Astrocyte of the hippocampus (primary cell): Measurements from ENCODE around the gene OR2T27.
"Not testable (repeated sequence)": the region's sequence is repeated elsewhere in the genome, so short reads cannot be mapped to it uniquely, and the experiment has no call there.

Experiments used
- DNase-seq: peaks from one replicate; pipeline ENCODE4 v3.0.0; 2011; ENCODE audit warnings: low read depth, low spot score

OR2T27 gene

GRCh38 chr1:248640906-248641305 lies 14.4 kb downstream of the OR2T27 start:
- not testable (repeated sequence) for DNase-seq

- not testable (repeated sequence) for DNase-seq
Observed at GRCh38 chr1:248639652-248640051, 15.7 kb downstream of the OR2T27 start.

GRCh38 chr1:248636612-248637011 lies 18.7 kb downstream of the OR2T27 start:
- not testable (repeated sequence) for DNase-seq

- DNase-seq: not testable (repeated sequence)
Observed at GRCh38 chr1:248634991-248635390, 20.3 kb downstream of the OR2T27 start, which contains the start of gene OR2T11. Gene OR2T11 (minus strand): TSS chr1:248635091. CDS start chr1:248627128, 7,963 bp downstream.

GRCh38 chr1:248631354-248632008 lies 23.8 kb downstream of the OR2T27 start:
- DNase-seq: no peak

GRCh38 chr1:248630551-248630950 lies 24.8 kb downstream of the OR2T27 start:
- no peak for DNase-seq

GRCh38 chr1:248627971-248628844 lies 27.1 kb downstream of the OR2T27 start:
- DNase-seq: no peak

GRCh38 chr1:248625971-248626370 lies 29.4 kb downstream of the OR2T27 start:
- DNase-seq: no peak

GRCh38 chr1:248625166-248625565 lies 30.2 kb downstream of the OR2T27 start:
- no peak for DNase-seq

- DNase-seq: peak; percentile 4
Observed at GRCh38 chr1:248622570-248623001, 32.7 kb downstream of the OR2T27 start.

GRCh38 chr1:248621770-248622169 lies 33.6 kb downstream of the OR2T27 start:
- DNase-seq: no peak

- peak; percentile 12 for DNase-seq
Observed at GRCh38 chr1:248618878-248619277, 36.5 kb downstream of the OR2T27 start.

GRCh38 chr1:248618119-248618518 lies 37.2 kb downstream of the OR2T27 start:
- DNase-seq: no peak

- DNase-seq: no peak
Observed at GRCh38 chr1:248613742-248614141, 41.6 kb downstream of the OR2T27 start.

GRCh38 chr1:248611883-248612414 lies 43.4 kb downstream of the OR2T27 start:
- no peak for DNase-seq

GRCh38 chr1:248610301-248610700 lies 45.0 kb downstream of the OR2T27 start:
- DNase-seq: no peak
